Peyer's patch (tissue), 4 donors: Measurements from ENCODE around the gene LRRC3C.

Experiments
- POLR2A ChIP-seq, 2 donors: fragments of 450-650 bp; IDR thresholded peaks; one replicate each; pipeline ENCODE4 v1.5.1; 2017; ENCODE audit warnings: antibody characterized with exemption in 2 of 2, mild to moderate bottlenecking in 2 of 2, moderate library complexity in 2 of 2
- TF ChIP-seq, protein P1 (sequence below), 6 experiments: fragments of 450-650 bp in 4 of 6; fragments of 200-600 bp in 2 of 6; sonication (generic) in 1 of 6; IDR thresholded peaks; one replicate each; pipeline ENCODE4 v1.5.1; 2017 to 2019; ENCODE audit warnings: antibody characterized with exemption in 6 of 6, mild to moderate bottlenecking in 3 of 6, moderate library complexity in 1 of 6

DNA sequence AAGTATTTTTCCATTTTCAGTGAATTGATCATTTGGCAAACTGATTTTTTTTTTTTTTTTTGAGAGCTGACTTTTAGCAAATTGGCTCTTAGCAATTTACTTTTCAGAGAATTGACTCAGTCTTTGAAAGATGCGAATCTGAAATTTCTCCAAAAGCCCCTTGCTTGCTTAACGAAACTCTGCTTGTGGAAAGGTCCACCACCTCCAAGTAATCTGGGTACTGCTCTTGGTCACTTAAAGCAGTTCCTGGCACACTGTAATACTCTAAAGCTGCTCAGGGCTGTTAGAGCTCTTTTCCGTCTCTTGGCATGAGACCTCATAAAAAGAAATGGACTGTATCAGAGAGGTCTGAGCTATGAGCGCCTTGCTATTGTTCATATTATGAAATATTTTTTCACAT, 12.0 kb upstream of the LRRC3C start:
- TF ChIP-seq, protein P1, sequence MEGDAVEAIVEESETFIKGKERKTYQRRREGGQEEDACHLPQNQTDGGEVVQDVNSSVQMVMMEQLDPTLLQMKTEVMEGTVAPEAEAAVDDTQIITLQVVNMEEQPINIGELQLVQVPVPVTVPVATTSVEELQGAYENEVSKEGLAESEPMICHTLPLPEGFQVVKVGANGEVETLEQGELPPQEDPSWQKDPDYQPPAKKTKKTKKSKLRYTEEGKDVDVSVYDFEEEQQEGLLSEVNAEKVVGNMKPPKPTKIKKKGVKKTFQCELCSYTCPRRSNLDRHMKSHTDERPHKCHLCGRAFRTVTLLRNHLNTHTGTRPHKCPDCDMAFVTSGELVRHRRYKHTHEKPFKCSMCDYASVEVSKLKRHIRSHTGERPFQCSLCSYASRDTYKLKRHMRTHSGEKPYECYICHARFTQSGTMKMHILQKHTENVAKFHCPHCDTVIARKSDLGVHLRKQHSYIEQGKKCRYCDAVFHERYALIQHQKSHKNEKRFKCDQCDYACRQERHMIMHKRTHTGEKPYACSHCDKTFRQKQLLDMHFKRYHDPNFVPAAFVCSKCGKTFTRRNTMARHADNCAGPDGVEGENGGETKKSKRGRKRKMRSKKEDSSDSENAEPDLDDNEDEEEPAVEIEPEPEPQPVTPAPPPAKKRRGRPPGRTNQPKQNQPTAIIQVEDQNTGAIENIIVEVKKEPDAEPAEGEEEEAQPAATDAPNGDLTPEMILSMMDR (IDR thresholded peaks at IDR 0.05) = no peak
- TF ChIP-seq POLR2A (IDR thresholded peaks at IDR 0.05) = no peak
